Stimulated activated CD8-positive, alpha-beta memory T cell treated with anti-CD3 and anti-CD28 coated beads, Interleukin-12 subunit alpha, Interleukin-12 subunit beta, amount 100 ng/mL, for 1 hour (primary cell): ENCODE measurements around the gene POGK.
"Not testable (repeated sequence)": the region's sequence is repeated elsewhere in the genome, so short reads cannot be mapped to it uniquely, and the experiment has no call there.

ENCODE experiments used
- DNase-seq: peaks from one replicate; pipeline ENCODE4 v3.0.0-alpha.2; 2020; ENCODE audit warnings: low read depth

Gene POGK, protein sequence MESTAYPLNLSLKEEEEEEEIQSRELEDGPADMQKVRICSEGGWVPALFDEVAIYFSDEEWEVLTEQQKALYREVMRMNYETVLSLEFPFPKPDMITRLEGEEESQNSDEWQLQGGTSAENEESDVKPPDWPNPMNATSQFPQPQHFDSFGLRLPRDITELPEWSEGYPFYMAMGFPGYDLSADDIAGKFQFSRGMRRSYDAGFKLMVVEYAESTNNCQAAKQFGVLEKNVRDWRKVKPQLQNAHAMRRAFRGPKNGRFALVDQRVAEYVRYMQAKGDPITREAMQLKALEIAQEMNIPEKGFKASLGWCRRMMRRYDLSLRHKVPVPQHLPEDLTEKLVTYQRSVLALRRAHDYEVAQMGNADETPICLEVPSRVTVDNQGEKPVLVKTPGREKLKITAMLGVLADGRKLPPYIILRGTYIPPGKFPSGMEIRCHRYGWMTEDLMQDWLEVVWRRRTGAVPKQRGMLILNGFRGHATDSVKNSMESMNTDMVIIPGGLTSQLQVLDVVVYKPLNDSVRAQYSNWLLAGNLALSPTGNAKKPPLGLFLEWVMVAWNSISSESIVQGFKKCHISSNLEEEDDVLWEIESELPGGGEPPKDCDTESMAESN

DNA sequence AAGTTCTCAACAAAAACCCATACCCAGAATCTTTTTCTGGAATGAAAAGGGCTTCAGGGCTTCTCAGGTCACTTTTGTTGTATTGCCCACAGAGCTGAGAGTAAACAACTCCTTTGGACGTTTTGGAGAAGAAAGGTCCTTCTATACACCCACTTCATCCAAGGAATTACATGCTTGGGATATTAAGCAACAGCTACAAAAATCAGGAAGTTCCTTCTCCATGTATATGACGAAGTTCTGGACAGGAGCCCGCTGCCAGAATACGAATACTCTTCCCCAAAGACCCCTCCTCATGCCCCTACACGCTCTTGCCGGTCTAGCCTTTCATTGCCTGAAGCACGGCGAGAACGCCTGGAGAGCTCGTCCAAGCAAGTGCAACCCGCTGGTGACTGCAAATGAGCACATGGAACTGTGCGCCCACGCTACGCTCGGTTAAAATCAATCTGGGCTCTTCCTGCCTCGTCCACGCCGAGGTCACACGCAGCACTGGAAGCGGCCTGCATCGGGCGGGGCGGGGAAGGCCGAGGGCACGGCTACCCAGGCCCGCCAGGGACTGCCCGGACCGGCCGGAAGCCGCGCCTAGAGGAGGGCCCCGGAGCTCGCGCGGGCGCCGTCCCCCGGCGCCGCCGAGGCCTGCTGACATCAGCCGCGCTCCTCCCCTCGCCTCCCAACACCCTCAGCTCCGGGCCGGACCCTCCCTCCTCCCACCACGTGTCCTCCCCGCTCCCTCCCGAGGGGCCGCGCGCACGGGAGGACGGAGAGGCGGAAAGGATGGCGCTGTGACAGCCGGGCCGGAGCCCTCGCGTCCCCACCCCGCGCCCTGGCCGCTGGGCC is at the start of gene POGK:
POGK (plus strand) TSS at position 710 of the 834 bp plus-strand sequence. CDS start 1,482 bp downstream, outside the sequence.
- peak; percentile 65 for DNase-seq

DNA sequence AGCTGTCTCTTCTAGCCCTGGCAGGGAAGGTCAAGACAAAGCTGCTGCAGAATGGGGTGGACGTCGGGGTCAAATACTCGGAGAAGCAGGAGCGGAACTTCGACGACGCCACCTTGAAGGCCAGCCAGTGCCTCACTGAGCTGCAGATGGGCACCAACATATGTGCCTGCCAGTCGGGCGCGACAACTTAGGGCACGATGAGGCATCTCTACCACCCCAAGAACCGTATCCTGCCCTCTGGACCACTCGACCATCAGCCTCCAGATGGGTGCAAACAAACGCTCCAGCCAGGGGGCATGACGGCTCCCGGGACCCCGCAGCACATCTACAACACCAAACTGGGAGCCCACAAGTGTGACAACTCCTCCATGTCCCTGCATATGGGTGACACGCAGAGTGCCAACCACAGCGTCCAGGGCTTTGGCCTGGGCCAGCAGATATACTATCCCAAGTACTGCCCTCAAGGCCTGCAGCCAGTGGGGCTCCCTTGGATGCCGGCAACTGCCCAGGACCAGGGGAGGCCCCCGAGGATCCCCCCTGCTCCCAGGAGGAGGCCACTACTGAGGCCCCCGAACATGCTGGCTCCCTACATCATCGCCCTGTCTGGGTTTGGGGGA is 42.5 kb upstream of the POGK start:
- no peak for DNase-seq

DNA sequence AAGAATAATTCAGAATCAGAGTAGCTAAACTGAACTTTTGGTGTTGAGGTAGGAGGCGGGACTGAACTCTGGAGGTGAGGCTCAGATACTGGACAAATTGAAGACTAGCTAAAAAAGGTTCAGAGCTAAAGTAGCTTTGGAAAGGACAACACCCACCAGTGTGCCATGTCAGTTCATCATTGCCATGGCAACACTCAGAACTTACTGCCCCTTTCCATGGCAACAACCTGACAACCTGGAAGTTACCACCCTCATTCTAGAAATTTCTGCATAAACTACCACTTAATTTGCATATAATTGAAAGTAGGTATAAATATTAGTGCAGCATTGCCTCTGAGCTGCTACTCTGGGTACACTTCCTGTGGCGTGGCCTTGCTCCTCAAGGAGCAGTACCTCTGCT is 30.3 kb upstream of the POGK start:
- no peak for DNase-seq

DNA sequence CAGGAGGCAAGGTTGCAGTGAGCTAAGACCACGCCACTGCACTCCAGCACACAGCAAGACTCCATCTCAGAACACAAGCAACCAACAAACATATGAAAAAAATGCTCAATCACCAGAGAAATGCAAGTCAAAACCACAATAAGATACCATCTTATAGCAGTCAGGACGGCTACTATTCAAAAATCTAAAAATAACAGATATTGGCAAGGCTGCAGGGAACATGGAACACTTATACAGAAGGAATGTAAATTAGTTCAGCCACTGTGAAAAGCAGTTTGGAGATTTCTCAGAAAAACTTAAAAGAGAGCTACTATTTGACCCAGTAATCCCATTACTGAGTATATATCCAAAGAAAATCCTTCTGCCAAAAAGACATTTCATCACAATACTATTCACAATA is 27.6 kb upstream of the POGK start:
- DNase-seq: no peak

DNA sequence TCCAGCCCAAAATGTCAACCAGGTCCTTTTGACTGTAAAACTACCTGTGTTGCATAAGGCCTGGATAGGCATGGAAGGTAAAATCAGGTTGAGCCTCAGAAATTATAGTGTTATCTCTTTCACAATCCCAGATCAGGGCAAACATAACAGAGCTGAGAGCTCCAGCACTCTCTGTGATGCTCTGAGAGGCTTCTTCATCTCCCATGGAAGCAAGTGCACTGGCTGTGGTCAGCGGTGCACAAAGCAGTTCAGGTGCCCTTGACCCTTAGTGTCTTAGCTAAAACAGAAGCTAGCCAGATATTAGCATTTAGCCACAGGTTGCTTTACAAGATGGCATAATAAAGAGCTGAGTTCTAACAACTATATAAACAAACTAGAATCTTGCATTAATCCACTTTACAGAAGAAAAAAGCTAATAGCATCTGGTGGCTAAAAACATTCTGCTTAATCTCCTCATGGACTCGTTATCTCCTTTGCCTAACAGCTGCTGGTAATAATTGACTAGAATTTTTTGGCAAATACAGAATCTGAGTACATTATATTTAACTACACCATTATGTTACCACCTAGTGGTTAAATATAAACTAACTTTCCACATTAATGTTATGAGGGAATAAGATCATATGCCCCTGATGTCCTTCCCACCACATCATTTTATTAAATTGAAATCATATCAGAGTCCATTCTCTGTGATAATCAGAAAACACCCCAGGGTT is 25.6 kb upstream of the POGK start:
- no peak for DNase-seq

DNA sequence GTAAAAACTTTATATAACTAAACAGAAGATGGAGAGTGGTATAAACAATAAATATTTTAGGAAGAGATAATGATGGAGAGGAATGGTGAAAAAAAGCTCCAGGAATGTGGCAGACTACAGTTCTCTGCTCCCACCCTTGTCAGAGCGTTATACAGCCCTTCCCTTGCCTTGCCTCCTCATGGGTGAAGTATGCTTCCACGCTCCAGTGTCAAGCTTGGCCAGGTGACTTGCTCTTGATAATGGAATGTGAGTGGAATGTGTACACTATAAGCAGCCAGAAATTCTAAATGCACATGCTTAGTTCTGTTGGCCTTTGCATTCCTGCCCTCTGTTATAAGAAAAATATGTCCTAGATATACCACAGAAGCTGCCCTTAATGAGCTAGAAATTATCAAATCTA is 24.7 kb upstream of the POGK start:
- DNase-seq: no peak

DNA sequence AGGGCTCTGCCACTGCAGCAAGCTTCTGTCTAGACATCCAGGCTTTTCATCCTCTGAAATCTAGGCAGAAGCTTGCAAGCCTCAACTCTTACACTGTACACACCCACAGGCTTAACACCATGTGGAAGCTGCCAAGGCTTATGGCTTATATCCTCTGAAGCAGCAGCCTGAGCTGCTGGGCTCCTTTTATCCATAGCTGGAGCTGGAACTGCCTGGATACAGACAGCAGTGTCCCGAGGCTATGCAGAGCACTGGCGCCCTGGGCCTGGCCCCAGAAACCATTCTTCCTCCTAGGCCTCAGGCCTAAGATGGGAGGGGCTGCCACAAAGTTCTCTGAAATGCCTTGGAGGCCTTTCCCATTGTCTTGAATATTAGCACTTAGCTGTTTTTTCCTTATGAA is 19.3 kb upstream of the POGK start:
- DNase-seq: no peak

DNA sequence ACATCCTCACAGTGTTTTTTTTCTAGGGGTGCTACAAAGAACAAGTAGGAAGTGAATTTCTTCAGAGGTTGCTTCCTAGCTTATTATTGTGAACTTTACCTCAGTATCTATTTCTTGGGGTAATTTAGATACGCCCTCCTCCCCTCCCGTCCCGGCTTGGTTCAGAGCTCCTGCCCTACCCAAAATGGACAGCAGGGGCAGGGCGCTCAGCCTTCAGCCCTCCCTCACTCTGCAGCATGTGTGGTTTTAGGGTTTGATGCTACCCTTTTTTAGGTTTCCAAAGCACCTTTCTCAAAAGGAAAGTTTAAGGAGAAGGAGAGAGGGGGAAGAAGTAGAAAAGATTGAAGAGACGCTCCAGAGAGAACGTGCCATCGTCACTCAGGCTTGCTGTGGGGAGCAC is 16.9 kb upstream of the POGK start:
- no peak for DNase-seq

DNA sequence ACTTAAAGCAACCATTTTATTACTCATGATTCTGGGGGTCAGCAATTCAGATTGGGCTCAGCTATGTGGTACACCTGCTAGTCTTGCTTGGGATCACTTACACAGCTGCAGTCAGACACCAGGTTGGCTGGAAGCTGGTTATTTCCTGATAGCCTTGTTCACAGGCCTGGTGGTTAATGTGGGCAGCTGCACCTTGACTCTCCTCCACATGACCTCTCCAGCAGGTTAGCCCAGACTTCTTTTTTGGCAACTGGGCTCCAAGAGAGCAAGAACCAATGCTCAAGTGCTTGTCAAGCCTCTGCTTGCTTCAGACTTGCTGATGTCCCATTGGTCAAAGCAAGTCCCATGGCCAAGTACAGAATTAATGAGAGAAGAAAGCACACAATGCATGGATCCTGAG is 11.8 kb upstream of the POGK start:
- DNase-seq: no peak

DNA sequence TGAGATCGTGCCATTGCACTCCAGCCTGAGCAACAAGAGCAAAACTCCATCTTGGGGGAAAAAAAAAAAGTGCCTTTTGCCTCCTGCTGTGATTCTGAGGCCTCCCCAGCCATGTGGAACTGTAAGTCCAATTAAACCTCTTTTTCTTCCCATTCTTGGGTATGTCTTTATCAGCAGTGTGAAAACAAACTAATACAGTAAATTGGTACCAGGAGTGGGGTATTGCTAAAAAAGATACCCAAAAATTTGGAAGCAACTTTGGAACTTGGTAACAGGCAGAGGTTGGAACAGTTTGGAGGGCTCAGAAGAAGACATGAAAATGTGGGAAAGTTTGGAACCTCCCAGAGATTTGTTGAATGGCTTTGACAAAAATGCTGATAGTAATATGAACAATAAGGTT is 9.5 kb upstream of the POGK start:
- not testable (repeated sequence) for DNase-seq

DNA sequence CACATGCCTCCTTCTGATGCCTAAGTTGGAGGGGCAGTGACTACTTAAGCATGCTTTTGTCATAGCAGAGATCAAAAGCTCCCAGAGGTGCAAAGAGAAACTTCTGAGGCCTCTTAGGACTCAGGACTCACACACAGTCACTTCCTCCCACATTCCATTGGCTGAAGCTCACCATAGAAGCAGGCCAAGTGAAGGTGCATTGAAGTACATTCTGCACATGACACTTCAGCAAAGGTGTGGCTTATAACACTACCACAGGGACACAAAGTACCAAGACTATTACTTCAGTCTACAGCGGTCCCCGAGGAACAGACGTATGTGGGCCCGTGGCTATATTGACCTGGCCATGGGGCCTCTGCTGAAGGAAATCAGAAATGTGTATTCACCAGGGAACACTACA is 2.5 kb upstream of the POGK start:
- no peak for DNase-seq

DNA sequence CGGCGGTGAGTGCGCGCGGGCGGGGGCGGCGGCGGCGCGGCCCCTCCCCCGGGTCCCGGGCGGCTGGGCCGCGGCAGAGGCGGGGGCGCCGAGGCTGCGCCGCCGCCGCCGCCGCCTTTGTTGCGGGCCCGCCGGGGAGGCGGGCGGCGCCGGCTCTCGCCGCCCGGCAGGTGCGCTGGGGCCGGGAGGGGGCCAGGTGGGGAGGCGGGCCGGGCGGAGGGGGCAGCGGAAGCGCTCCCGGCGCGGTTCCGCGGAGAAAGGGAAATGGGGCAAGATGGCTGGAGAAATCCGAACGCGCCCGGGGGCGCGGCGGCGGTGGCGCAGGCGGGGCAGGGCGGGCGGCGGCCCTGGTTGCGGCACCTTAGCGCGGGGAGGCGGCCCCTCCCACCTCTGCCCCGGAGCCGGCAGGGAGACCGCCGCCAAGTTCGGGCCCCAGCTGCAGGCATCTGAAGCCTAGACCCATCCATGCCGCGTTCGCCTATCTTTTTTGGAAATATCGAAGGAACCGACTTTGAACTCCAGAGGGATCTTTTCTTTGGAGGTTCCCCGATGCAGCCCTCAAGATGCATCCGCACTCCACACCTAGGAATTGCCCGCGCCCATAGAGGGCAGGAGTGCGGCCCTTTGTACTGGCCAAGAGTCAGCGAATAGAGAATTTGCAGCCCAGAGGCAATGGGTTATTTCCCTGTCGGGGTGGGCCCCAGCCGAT is 479 bp downstream of the POGK start:
- peak; percentile 15 for DNase-seq

DNA sequence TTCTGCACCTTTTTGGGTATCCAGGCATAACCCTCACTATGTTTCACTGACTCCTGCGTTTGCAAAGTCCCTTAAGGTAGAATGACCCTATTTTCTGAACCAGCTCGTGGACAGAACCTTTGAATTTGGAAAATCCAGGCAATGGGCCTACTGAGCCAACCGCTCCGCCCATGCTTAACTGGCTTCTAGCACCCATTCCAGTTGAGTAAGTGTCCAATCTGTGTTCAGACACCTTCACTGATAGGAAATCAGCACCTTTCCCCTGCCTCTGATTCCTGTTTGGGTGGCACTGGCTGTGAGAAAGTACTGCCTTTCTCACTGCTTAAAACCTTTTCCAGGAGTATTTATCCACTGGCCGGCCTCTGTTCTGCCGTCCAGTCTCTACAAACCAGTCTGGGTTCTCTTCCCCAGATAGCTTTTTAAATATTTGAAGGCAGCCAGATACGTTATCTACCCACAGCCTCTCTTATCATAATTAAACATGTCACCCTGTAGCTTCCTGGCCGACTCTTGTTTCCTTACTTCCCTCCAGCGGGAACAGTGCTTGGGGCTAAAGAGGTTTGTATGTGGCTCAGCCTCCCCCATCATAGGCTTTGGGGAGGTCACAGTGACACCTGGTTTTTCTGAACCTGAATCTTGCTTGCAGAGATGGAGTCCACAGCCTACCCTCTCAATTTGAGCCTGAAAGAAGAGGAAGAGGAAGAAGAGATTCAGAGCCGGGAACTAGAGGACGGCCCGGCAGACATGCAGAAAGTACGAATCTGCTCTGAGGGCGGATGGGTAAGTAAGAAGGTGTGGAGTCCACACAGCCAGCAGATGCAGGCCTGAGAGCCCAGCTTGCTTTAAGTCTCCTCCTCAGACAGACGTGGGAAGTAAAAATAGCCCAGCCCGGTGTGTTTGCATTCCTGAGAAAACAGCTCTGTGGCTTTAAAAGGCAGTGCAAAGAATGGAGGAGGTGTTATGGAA is 1.3 kb downstream of the POGK start:
- no peak for DNase-seq

DNA sequence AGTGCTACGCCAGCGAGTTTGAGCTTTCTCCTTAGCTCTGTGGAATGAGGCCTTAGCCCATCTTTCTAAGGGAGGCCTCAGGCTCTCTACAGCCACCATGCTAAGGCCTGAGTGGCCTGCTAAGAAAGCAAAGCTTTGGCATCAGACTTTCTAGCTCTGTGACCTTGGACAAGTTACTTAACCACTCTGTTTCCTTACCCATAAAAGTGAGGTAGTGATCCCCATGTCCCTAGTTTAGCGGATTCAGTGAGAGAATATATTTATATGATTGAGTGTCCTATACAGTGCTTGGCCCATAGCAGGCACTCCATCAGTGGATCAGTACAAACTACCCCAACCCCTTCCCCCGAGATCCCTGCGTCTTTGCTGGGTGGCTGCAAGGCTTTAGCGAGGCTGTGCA is 4.0 kb downstream of the POGK start:
- no peak for DNase-seq

DNA sequence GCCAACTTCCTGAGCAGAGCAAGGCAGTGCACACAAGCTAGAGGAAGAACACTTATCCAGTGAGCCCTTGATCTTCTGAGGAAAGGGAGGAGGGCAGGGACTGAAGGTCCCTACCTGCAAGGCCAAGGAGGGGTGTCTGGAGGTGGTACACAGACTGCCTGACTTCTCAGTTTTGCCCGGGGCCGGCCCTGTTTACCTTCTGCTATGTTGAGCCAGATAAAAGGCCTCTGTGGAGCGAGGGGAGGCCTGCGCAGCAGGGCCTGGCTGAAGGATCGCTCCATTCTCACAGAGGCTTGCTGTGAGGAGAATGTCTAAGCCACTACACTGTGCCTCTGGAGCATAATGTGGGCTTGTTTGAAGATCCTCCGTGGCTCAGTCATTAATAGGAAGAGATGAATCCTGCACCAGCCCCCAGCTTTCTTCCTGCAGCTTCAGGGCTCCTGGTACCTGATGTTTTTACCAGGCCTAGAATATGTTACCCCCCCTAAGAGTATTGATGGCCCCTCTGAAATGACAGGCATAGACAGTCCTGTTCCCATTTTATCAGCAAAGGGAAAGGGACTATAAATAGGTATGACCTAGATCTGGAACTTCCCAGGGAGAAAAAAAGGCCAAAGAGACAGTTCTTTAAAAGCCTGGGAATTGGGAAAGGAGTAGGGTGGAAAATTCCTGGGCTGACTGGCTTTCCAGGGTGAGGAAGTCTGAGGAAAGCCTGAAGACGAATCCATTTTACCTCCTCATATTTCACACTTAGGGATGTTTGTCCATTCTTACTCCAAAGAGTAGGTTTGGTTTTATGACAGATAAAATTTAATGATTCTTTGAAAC is 4.7 kb downstream of the POGK start:
- no peak for DNase-seq

DNA sequence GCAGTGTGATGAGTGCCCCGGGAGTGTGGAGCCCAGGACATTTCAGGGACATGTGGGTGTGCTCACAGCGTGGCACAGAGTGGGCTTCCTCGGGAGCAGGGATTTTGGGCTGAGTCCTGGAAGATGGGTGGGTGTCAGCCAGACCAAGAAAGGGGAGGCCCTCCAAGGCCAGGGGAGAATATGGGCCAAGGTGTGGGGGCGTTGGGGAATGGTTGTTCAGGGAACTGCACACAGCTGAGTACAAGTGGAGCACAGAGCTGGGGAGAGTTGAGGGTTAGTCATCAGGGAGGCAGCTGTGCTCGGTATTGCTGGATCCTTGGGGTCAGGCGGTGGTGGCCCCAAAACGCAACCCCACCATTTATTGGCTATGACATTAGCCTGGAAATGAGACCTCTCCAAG is 5.5 kb downstream of the POGK start:
- DNase-seq: no peak

DNA sequence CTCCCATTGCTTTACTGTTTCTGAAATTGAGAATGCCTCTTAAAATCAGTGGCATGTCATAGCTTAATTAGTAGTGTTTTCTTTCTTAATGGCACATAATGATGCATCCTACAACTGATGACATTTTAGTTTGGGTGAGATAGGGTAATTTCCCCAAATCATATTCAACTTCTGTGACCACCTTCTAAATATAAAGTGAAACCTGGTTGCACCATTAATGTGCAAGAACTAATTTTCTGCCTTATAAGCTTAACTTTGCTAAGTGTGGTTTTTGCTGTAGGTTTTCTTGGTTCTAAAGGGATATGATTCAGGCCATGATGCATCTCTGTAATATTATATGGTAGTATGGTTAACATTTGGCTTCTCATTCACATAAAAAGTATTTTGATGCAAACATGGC is 8.9 kb downstream of the POGK start:
- no peak for DNase-seq

DNA sequence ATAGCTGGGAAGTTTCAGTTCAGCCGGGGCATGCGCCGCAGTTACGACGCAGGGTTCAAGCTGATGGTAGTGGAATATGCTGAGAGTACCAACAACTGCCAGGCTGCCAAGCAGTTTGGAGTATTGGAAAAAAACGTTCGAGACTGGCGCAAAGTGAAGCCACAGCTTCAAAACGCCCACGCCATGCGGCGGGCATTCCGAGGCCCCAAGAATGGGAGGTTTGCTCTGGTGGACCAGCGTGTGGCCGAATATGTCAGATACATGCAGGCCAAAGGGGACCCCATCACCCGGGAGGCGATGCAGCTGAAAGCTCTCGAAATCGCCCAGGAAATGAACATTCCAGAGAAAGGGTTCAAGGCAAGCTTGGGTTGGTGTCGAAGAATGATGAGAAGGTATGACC is 9.9 kb downstream of the POGK start:
- DNase-seq: no peak

DNA sequence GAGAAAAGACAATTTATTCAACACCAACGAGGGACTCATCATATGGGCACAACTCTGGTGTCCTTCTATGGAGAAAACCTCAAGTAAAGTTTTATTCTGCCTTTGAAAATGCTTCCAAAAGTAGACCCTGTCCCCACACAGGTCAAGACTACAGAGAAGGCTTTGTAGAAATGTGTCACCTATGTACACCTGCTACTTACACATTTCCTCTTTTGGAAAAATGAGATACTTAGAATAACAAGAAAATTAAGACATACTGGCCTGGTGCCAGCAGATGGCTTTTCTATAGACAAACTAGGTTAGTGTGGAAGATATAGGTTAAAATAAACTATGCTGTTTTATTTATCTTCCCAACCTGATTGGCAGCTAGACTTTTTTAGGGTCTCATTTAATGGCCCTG is 13.6 kb downstream of the POGK start:
- no peak for DNase-seq
